Measurements from ENCODE around the gene ZNF438. TPM values are rescaled to one million over a fixed set of nuclear protein-coding genes. Genes with fewer than 3 reads are reported as not detected.

Gene ZNF438
- total RNA-seq, 1 experiment from 2014 or later = 4.3 TPM

GRCh38 chr10:30827531-30828120 is 204.0 kb downstream of the ZNF438 start:
- no peaks in the 10 kb centered on the region for H3K4me1 Mint-ChIP-seq (ENCODE audit: low read depth, unreplicated experiment)
- no peak overlapping the region for H3K27ac Mint-ChIP-seq (ENCODE audit: unreplicated experiment)
- intact Hi-C loops (cut with micrococcal nuclease; ENCODE audit: unreplicated experiment) = no loop called here
- DNase-seq = no peak
- peaks cover 7% of the 10 kb centered on the region for H3K27me3 Mint-ChIP-seq (ENCODE audit: unreplicated experiment)
- no peak overlapping the region for H3K4me3 Mint-ChIP-seq (ENCODE audit: low read depth, unreplicated experiment)
- CTCF ChIA-PET = no interaction called here
- peaks cover 9% of the 10 kb centered on the region for H3K36me3 Mint-ChIP-seq (ENCODE audit: insufficient read depth, unreplicated experiment)
- no peaks in the 10 kb centered on the region for H3K9me3 Mint-ChIP-seq (ENCODE audit: low read depth, unreplicated experiment)
- TF ChIP-seq, protein P1, sequence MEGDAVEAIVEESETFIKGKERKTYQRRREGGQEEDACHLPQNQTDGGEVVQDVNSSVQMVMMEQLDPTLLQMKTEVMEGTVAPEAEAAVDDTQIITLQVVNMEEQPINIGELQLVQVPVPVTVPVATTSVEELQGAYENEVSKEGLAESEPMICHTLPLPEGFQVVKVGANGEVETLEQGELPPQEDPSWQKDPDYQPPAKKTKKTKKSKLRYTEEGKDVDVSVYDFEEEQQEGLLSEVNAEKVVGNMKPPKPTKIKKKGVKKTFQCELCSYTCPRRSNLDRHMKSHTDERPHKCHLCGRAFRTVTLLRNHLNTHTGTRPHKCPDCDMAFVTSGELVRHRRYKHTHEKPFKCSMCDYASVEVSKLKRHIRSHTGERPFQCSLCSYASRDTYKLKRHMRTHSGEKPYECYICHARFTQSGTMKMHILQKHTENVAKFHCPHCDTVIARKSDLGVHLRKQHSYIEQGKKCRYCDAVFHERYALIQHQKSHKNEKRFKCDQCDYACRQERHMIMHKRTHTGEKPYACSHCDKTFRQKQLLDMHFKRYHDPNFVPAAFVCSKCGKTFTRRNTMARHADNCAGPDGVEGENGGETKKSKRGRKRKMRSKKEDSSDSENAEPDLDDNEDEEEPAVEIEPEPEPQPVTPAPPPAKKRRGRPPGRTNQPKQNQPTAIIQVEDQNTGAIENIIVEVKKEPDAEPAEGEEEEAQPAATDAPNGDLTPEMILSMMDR (IDR thresholded peaks at IDR 0.05; ENCODE audit: unreplicated experiment) = no peak
- no TSS peak for BruUV-seq (replicated peaks)

GRCh38 chr10:30826679-30827078 is 205.0 kb downstream of the ZNF438 start:
- peaks cover 12% of the 10 kb centered on the region for H3K27me3 Mint-ChIP-seq (ENCODE audit: unreplicated experiment)
- H3K4me3 Mint-ChIP-seq (ENCODE audit: low read depth, unreplicated experiment) = no peak overlapping the region
- TF ChIP-seq, protein P1 (IDR thresholded peaks at IDR 0.05; ENCODE audit: unreplicated experiment) = no peak
- H3K9me3 Mint-ChIP-seq (ENCODE audit: low read depth, unreplicated experiment) = no peaks in the 10 kb centered on the region
- H3K36me3 Mint-ChIP-seq (ENCODE audit: insufficient read depth, unreplicated experiment) = peaks cover 10% of the 10 kb centered on the region
- CTCF ChIA-PET = no interaction called here
- intact Hi-C loops (cut with micrococcal nuclease; ENCODE audit: unreplicated experiment) = no loop called here
- no TSS peak for BruUV-seq (replicated peaks)
- no peak for DNase-seq
- H3K27ac Mint-ChIP-seq (ENCODE audit: unreplicated experiment) = no peak overlapping the region
- H3K4me1 Mint-ChIP-seq (ENCODE audit: low read depth, unreplicated experiment) = no peaks in the 10 kb centered on the region

DNA sequence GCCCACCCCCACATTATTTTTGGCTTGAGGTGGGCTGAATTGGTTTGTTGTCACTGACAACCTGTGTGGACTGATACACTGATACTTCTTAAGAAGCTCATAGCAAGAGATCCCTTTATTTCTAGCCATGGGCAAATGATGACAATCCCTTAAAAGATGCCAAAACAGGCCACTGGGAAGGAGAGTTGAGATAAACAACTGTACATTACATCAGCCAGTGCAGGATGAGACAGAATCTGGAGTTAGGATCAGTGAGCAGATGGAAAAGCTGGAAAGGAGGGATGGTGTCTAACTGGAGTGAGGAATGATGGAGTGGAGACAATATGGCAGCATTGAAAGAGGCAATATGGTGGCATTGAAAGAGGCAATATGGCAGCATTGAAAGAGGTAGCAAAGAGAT is 206.2 kb downstream of the ZNF438 start:
- TF ChIP-seq, protein P1 (IDR thresholded peaks at IDR 0.05; ENCODE audit: unreplicated experiment) = no peak
- Mint-ChIP-seq H3K36me3 (ENCODE audit: insufficient read depth, unreplicated experiment) (peaks cover 10% of the 10 kb centered on the region), H3K4me3 (ENCODE audit: low read depth, unreplicated experiment) (no peak overlapping the region), H3K27me3 (ENCODE audit: unreplicated experiment) (peaks cover 12% of the 10 kb centered on the region), H3K9me3 (ENCODE audit: low read depth, unreplicated experiment) (no peaks in the 10 kb centered on the region), H3K4me1 (ENCODE audit: low read depth, unreplicated experiment) (no peaks in the 10 kb centered on the region), H3K27ac (ENCODE audit: unreplicated experiment) (no peak overlapping the region)
- BruUV-seq (replicated peaks) = no TSS peak
- no peak for DNase-seq
- CTCF ChIA-PET = no interaction called here
- intact Hi-C loops (cut with micrococcal nuclease; ENCODE audit: unreplicated experiment) = no loop called here

- TF ChIP-seq, protein P1 (IDR thresholded peaks at IDR 0.05; ENCODE audit: unreplicated experiment) = no peak
- H3K4me3 Mint-ChIP-seq (ENCODE audit: low read depth, unreplicated experiment) = no peak overlapping the region
- H3K9me3 Mint-ChIP-seq (ENCODE audit: low read depth, unreplicated experiment) = no peaks in the 10 kb centered on the region
- intact Hi-C loops (cut with micrococcal nuclease; ENCODE audit: unreplicated experiment) = no loop called here
- no peak overlapping the region for H3K27ac Mint-ChIP-seq (ENCODE audit: unreplicated experiment)
- H3K4me1 Mint-ChIP-seq (ENCODE audit: low read depth, unreplicated experiment) = no peaks in the 10 kb centered on the region
- H3K27me3 Mint-ChIP-seq (ENCODE audit: unreplicated experiment) = peaks cover 12% of the 10 kb centered on the region
- no peak for DNase-seq
- peaks cover 10% of the 10 kb centered on the region for H3K36me3 Mint-ChIP-seq (ENCODE audit: insufficient read depth, unreplicated experiment)
- no TSS peak for BruUV-seq (replicated peaks)
- CTCF ChIA-PET = no interaction called here
Measured at GRCh38 chr10:30825022-30825421, 206.6 kb downstream of the ZNF438 start.
